Ishikawa (cell line): ENCODE measurements around the gene PLXDC2.

ENCODE experiments used
- CEBPB ChIP-seq: IDR thresholded peaks from 2 replicates; pipeline ENCODE4 v1.6.1; 2012
- CREB1 ChIP-seq: IDR thresholded peaks from 2 replicates; pipeline ENCODE4 v1.6.1; 2012; ENCODE audit warnings: low read depth
- EGR1 ChIP-seq: IDR thresholded peaks from 2 replicates; pipeline ENCODE4 v1.6.1; 2012
- EP300 ChIP-seq: IDR thresholded peaks from 2 replicates; pipeline ENCODE4 v1.6.1; 2012; ENCODE audit warnings: borderline replicate concordance
- FOXM1 ChIP-seq: IDR thresholded peaks from 2 replicates; pipeline ENCODE4 v1.6.1; 2012; ENCODE audit warnings: low read depth, borderline replicate concordance
- NFIC ChIP-seq: IDR thresholded peaks from 2 replicates; pipeline ENCODE4 v1.6.1; 2012
- RAD21 ChIP-seq: IDR thresholded peaks from 2 replicates; pipeline ENCODE4 v1.6.1; 2012; ENCODE audit warnings: low read depth
- TAF1 ChIP-seq: IDR thresholded peaks from 2 replicates; pipeline ENCODE4 v1.6.1; 2012; ENCODE audit warnings: low read depth, mild to moderate bottlenecking
- TCF12 ChIP-seq: IDR thresholded peaks from 2 replicates; pipeline ENCODE4 v1.6.1; 2012; ENCODE audit warnings: low read depth
- TEAD4 ChIP-seq: IDR thresholded peaks from 2 replicates; pipeline ENCODE4 v1.6.1; 2012
- YY1 ChIP-seq: IDR thresholded peaks from 2 replicates; pipeline ENCODE4 v1.6.1; 2012; ENCODE audit warnings: low read depth
- ZBTB7A ChIP-seq: IDR thresholded peaks from 2 replicates; pipeline ENCODE4 v1.6.1; 2012; ENCODE audit warnings: low read depth
- TF ChIP-seq, protein P1 (sequence below): IDR thresholded peaks from 2 replicates; pipeline ENCODE4 v1.6.1; 2012; ENCODE audit warnings: low read depth, mild to moderate bottlenecking
- TF ChIP-seq, protein P2 (sequence below): IDR thresholded peaks from 2 replicates; pipeline ENCODE4 v1.6.1; 2012
- TF ChIP-seq, protein P3 (sequence below): IDR thresholded peaks from 2 replicates; pipeline ENCODE4 v1.6.1; 2012

PLXDC2 gene

DNA sequence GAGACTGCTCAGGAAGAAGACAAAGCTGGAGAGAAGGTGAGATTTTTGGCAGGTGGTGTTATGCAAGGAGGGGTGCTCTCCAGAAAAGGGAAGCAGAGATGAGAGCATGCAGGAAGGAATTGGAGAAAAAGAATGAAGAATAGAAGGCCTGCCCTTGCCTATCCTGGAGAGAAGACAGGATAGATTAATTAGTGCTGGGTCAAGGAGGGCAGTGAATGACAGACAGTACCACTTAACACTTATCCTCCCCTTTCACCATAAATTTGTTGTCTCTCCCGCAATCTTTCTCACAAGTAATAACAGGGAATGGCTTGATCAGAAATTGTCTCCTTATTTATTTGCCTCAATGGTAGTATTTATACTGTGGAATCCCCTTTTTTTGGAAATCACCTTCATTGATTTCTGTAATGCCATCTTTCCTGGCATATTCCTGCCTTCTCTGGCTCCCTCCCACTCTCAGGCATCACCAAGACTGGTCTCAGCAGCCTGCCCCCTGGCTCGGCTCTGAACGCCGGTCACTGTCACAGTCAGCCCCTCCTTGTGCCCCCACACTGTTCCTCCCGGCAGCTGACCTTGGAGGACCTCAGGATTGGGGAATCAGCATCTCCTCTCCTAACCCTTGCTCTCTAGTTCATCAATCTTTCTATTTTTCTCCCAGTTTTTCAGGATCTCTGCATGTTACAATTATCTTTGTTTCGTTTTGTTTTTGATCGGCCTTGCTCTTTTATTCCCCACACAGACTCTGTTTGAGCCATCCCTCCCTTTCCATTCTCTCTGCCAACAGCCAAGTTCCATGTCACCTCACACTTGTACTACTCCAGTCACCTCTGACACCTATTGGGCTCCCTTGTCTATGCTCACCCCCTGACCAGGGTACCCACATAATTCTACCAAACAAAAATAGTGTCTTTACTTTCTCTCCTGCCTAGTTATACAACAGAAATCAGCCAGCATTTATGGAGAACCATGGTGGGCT, 294.2 kb downstream of the PLXDC2 start:
- TF ChIP-seq EGR1 = no peak
- no peak for TF ChIP-seq TEAD4

DNA sequence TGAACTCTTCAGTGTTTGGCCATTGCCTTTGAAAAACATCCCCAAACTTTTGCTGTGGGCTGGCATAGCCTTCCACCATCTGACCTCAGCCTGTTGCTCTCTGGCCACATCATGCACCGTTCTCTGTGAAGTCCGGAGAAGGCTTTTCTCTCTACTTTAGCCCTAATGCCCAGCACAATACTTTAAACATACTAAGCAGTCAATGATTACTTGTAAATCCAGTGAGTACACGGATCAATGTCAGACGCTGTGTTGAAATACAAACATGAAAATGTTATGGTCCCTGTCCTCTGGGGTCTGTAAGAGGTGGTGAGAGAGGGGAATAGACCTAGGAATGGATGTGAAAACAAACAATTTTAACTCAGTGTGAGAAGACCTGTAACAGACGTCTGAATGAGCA, 297.9 kb downstream of the PLXDC2 start:
- TF ChIP-seq TCF12 = no peak
- no peak for TF ChIP-seq YY1
- no peak for TF ChIP-seq RAD21
- no peak for TF ChIP-seq TAF1
- TF ChIP-seq CREB1 = no peak
- no peak for TF ChIP-seq ZBTB7A
- TF ChIP-seq NFIC = no peak
- TF ChIP-seq, protein P1, sequence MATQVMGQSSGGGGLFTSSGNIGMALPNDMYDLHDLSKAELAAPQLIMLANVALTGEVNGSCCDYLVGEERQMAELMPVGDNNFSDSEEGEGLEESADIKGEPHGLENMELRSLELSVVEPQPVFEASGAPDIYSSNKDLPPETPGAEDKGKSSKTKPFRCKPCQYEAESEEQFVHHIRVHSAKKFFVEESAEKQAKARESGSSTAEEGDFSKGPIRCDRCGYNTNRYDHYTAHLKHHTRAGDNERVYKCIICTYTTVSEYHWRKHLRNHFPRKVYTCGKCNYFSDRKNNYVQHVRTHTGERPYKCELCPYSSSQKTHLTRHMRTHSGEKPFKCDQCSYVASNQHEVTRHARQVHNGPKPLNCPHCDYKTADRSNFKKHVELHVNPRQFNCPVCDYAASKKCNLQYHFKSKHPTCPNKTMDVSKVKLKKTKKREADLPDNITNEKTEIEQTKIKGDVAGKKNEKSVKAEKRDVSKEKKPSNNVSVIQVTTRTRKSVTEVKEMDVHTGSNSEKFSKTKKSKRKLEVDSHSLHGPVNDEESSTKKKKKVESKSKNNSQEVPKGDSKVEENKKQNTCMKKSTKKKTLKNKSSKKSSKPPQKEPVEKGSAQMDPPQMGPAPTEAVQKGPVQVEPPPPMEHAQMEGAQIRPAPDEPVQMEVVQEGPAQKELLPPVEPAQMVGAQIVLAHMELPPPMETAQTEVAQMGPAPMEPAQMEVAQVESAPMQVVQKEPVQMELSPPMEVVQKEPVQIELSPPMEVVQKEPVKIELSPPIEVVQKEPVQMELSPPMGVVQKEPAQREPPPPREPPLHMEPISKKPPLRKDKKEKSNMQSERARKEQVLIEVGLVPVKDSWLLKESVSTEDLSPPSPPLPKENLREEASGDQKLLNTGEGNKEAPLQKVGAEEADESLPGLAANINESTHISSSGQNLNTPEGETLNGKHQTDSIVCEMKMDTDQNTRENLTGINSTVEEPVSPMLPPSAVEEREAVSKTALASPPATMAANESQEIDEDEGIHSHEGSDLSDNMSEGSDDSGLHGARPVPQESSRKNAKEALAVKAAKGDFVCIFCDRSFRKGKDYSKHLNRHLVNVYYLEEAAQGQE = no peak
- no peak for TF ChIP-seq TEAD4
- TF ChIP-seq, protein P2, sequence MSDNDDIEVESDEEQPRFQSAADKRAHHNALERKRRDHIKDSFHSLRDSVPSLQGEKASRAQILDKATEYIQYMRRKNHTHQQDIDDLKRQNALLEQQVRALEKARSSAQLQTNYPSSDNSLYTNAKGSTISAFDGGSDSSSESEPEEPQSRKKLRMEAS = no peak
- no peak for TF ChIP-seq FOXM1
- TF ChIP-seq CEBPB = no peak
- TF ChIP-seq, protein P3, sequence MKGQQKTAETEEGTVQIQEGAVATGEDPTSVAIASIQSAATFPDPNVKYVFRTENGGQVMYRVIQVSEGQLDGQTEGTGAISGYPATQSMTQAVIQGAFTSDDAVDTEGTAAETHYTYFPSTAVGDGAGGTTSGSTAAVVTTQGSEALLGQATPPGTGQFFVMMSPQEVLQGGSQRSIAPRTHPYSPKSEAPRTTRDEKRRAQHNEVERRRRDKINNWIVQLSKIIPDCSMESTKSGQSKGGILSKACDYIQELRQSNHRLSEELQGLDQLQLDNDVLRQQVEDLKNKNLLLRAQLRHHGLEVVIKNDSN = no peak
- no peak for TF ChIP-seq EGR1
- TF ChIP-seq EP300 = no peak

DNA sequence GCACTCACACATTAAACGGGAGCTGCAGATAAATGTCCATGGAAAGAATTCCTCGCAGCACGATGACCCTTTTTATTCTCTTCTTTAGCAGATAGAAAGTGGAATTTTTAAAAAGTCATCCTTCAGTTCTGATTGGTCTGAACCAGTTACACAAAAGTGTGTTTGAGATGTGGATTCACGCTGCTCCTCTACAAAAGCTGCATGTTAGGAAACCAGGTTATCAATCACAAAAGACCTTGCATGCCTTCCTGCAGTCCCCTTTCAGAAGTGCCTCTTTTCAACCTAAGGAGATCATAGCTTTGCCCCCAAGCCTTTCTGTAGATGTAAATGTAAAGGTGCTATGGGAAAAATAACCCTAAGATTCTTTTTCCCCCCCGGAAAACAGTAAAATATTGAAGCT, 299.7 kb downstream of the PLXDC2 start:
- TF ChIP-seq YY1 (no peak), TCF12 (no peak), TEAD4 (no peak), TAF1 (no peak), RAD21 (no peak), CREB1 (no peak)
- TF ChIP-seq, protein P3 = no peak
- TF ChIP-seq, protein P1 = no peak

DNA sequence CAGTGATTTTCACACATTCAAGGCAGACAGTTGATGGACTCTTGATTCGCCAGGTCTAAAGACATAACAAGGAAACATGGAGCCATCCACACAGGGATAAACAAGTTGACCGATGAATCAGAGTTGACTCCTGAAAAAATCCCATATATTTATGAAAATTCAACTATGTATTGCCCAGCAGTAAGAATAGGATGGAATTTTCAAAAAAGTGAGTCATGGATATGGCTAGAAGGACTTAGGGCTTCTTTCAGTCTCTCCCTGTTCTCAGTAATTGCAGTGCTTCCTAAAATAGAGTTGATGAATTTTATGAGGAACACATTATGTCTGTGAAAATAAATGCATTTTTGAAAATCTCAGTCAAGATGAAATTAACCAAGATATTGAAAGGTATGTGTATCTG, 301.2 kb downstream of the PLXDC2 start:
- TF ChIP-seq, protein P3 = no peak
- no peak for TF ChIP-seq EGR1
- no peak for TF ChIP-seq RAD21
- TF ChIP-seq EP300 = no peak
- TF ChIP-seq YY1 = no peak
- no peak for TF ChIP-seq CEBPB
- TF ChIP-seq ZBTB7A = no peak
- no peak for TF ChIP-seq TAF1
- TF ChIP-seq FOXM1 = no peak
- TF ChIP-seq, protein P2 = no peak

DNA sequence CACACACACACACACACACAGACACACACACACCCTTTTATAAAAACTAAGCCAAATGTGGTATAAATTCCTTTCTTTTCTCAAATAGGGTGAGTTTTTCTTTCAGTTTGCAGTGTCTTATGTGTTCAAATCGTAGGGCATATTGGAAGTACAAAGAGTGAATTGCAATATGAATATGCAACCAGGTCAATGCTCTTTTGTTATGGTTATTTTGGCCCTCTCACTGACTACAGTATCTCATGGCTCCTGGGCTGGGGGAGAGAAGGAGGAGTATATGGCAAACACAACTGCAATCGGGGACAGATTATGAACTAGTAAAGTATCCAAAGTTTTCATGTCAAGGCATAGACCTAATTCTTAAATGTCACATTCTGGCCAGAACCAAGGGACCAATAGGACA, 301.9 kb downstream of the PLXDC2 start:
- TF ChIP-seq, protein P3 = no peak
- no peak for TF ChIP-seq TEAD4
- TF ChIP-seq CREB1 = no peak
- no peak for TF ChIP-seq RAD21
- TF ChIP-seq NFIC = no peak
- TF ChIP-seq, protein P1 = no peak
- TF ChIP-seq TCF12 = no peak
- TF ChIP-seq, protein P2 = no peak
- TF ChIP-seq CEBPB = no peak
- no peak for TF ChIP-seq YY1
- no peak for TF ChIP-seq ZBTB7A
- no peak for TF ChIP-seq TAF1
- TF ChIP-seq EGR1 = no peak
- no peak for TF ChIP-seq EP300
- TF ChIP-seq FOXM1 = no peak
